ENCODE data around the gene SALL2.

DNA sequence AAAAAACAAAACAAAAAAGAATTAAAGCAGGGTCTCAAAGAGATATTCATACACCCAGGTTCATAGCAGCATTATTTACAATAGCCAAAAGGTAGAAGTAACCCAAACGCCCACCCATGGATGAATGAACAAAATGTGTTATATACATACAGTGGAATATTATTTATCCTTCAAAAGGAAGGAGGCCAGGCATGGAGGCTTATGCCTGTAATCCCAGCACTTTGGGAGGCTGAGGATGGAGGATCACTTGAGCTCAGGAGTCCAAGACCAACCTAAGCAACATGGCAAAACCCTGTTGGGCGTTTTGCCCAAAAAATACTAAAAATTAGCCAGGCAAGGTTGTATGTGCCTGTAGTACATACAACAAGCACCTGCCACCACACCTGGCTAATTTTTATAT, 19.6 kb downstream of the SALL2 start:
- TF ChIP-seq, protein P1, sequence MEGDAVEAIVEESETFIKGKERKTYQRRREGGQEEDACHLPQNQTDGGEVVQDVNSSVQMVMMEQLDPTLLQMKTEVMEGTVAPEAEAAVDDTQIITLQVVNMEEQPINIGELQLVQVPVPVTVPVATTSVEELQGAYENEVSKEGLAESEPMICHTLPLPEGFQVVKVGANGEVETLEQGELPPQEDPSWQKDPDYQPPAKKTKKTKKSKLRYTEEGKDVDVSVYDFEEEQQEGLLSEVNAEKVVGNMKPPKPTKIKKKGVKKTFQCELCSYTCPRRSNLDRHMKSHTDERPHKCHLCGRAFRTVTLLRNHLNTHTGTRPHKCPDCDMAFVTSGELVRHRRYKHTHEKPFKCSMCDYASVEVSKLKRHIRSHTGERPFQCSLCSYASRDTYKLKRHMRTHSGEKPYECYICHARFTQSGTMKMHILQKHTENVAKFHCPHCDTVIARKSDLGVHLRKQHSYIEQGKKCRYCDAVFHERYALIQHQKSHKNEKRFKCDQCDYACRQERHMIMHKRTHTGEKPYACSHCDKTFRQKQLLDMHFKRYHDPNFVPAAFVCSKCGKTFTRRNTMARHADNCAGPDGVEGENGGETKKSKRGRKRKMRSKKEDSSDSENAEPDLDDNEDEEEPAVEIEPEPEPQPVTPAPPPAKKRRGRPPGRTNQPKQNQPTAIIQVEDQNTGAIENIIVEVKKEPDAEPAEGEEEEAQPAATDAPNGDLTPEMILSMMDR (IDR thresholded peaks at IDR 0.05 in 2 of 3, conservative IDR thresholded peaks at IDR 0.05 in 1 of 3; ENCODE audit: borderline replicate concordance in 1 of 3, insufficient read depth in 1 of 3, low read depth in 2 of 3, low read length in 2 of 3), result no peak
- TF ChIP-seq POLR2A (IDR thresholded peaks at IDR 0.05; ENCODE audit: borderline replicate concordance, extremely low read depth, insufficient read depth, insufficient read length) (no peak), CEBPB (IDR thresholded peaks at IDR 0.05; ENCODE audit: low read depth) (no peak), EZH2phosphoT487 (IDR thresholded peaks at IDR 0.05; ENCODE audit: borderline replicate concordance) (no peak)

All from HCT116 (cell line).